ENCODE results near the gene KRT5. TPM values are rescaled to one million over a fixed set of nuclear protein-coding genes. Genes with fewer than 3 reads are reported as not detected.

KRT5 gene
- polyA plus RNA-seq, 1 of the 3 experiments (the other 2 are of a cell fraction): not detected

GRCh38 chr12:52513736-52514135 is 6.5 kb downstream of the KRT5 start:
- CTCF ChIA-PET: interaction anchor here (0.8 to 1.6 kb wide), 3 partner anchors 11 to 371 kb away, joined by 3 to 4 read pairs (median 3); no protein-coding TSS in a partner anchor
- no peaks in the 10 kb centered on the region for H3K79me2 ChIP-seq (ENCODE audit: insufficient read depth)
- H3K36me3 ChIP-seq (replicated peaks in 1 of 2; ENCODE audit: control insufficient read depth in 1 of 2, insufficient read depth in 2 of 2, low read length in 1 of 2): no peaks in the 10 kb centered on the region
- no peak overlapping the region for H2AFZ ChIP-seq (ENCODE audit: low read depth)
- H3K4me1 ChIP-seq (ENCODE audit: control insufficient read depth in 1 of 2, insufficient read depth in 2 of 2, low read depth in 1 of 2, low read length in 1 of 2): no peaks in the 10 kb centered on the region
- POLR2A ChIA-PET: no interaction called here
- no peak overlapping the region for H3K27ac ChIP-seq (ENCODE audit: low read depth in 2 of 2, low read length in 1 of 2)
- H3K9me2 ChIP-seq: no peaks in the 10 kb centered on the region
- H3K9me3 ChIP-seq: no peaks in the 10 kb centered on the region
- WGBS (ENCODE audit: low lambda C conversion rate): 39% methylated on average over 6 of the region's 6 CpGs
- H4K20me1 ChIP-seq (ENCODE audit: insufficient read depth): no peaks in the 10 kb centered on the region
- no peak for DNase-seq
- no peak overlapping the region for H3K9ac ChIP-seq
- no peak overlapping the region for H3K4me2 ChIP-seq
- no peak overlapping the region for H3K4me3 ChIP-seq (ENCODE audit: low read depth in 2 of 2, low read length in 1 of 2)
- TF ChIP-seq JUND (IDR thresholded peaks at IDR 0.05): no peak
- TF ChIP-seq SMC3 (IDR thresholded peaks at IDR 0.05; ENCODE audit: low read depth, low read length): no peak
- TF ChIP-seq CTCF (IDR thresholded peaks at IDR 0.05): no peak
- TF ChIP-seq, protein P1, sequence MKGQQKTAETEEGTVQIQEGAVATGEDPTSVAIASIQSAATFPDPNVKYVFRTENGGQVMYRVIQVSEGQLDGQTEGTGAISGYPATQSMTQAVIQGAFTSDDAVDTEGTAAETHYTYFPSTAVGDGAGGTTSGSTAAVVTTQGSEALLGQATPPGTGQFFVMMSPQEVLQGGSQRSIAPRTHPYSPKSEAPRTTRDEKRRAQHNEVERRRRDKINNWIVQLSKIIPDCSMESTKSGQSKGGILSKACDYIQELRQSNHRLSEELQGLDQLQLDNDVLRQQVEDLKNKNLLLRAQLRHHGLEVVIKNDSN (IDR thresholded peaks at IDR 0.05; ENCODE audit: borderline replicate concordance, low read depth): no peak
- TF ChIP-seq FOSL2 (IDR thresholded peaks at IDR 0.05; ENCODE audit: borderline replicate concordance, low read depth): no peak
- no peak for TF ChIP-seq RAD21 (IDR thresholded peaks at IDR 0.05; ENCODE audit: low read length)
- TF ChIP-seq MEF2A (IDR thresholded peaks at IDR 0.05; ENCODE audit: borderline replicate concordance, low read depth): no peak
- no peak for TF ChIP-seq SIN3A (IDR thresholded peaks at IDR 0.05; ENCODE audit: borderline replicate concordance, low read depth, low read length)
- no peak for TF ChIP-seq MXI1 (IDR thresholded peaks at IDR 0.05; ENCODE audit: low read depth, low read length)
- no peak for TF ChIP-seq IRF3 (IDR thresholded peaks at IDR 0.05; ENCODE audit: low read depth, low read length)
- TF ChIP-seq FOXM1 (IDR thresholded peaks at IDR 0.05; ENCODE audit: low read depth): no peak
- TF ChIP-seq REST (IDR thresholded peaks at IDR 0.05; ENCODE audit: low read depth, low read length): no peak
- no peak for TF ChIP-seq RCOR1 (IDR thresholded peaks at IDR 0.05; ENCODE audit: low read length)
- no peak for TF ChIP-seq CHD2 (IDR thresholded peaks at IDR 0.05; ENCODE audit: low read length, partially characterized antibody)
- TF ChIP-seq RXRA (IDR thresholded peaks at IDR 0.05; ENCODE audit: borderline replicate concordance, low read depth): no peak
- no peak for TF ChIP-seq GATA2 (CRISPR knock-in tag; IDR thresholded peaks at IDR 0.05)
- no peak for TF ChIP-seq NRF1 (IDR thresholded peaks at IDR 0.05; ENCODE audit: low read depth, low read length)
- no peak for TF ChIP-seq POLR2AphosphoS5 (IDR thresholded peaks at IDR 0.05; ENCODE audit: low read depth, low read length)
- no peak for TF ChIP-seq YY1 (IDR thresholded peaks at IDR 0.05; ENCODE audit: low read depth)
- H3K27me3 ChIP-seq (ENCODE audit: insufficient read depth): peaks cover 18% of the 10 kb centered on the region; the same call in 1 of the 2 replicates
- no peaks in the 10 kb centered on the region for H3F3A ChIP-seq (replicated peaks; ENCODE audit: insufficient read depth)

Measured in SK-N-SH (cell line).